ENCODE measurements around the gene SERTAD4.
A peak's percentile ranks its signal among the peaks of the same experiment; 100 is the strongest.
"Not testable (repeated sequence)": the region's sequence is repeated elsewhere in the genome, so short reads cannot be mapped to it uniquely, and the experiment has no call there.

The SERTAD4 gene

GRCh38 chr1:210260096-210260495 is 27.5 kb downstream of the SERTAD4 start:
- DNase-seq (ENCODE audit: low read depth in 2 of 2) = no peak

DNA sequence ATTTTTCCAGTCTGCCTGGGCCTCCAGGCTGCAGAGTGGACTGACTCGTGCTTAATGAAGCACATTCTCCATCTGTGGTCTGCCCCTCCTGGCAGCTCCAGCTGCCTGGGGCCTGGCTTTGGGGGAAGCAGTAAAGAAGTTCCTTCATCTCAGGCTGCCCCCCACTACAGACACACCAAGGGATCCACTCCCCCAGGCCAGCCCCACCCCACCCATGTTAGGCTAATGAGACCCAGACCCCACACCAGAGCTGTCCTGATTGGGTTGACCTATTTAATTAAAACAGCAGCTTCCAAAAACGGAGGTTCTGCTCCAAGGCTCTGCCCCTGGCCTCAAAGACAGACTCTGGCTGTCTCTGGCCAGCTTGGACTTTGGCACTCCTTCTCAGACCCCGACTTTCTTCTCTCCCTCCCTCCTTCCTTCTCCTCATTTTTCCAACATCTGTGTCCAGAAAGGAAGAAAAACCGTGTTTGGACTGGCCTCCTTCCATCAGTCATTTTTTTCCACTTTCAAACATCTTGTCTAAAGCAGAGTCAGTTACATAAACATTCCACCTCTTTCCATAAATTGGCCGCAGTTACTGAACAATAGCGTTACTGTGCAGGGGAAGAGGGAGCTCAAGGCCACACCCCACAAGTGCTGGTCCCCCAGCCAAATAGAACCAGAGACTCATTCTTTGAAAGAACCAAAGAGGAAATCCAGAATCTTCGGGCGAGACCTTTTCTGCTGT is 29.7 kb downstream of the SERTAD4 start:
- no peak for DNase-seq (ENCODE audit: low read depth in 2 of 2)

DNA sequence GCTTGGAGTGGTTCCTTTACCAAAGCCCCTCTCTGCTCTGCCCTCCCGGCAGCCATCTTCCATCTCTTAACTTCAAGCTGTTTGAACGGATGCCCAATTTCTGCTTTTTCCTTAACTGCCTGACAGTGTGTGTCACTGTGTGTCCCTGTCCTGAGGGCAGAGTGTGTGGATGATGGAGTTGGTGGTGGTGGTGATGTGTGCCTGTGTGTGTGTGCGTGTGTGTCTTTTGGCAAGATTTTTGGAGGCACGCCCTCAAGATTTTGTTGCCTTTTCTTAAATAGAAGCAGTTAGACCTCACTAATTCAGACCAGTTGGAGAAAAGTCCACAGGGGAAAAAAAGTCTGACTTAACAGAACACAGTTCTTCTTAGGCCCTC is 30.3 kb downstream of the SERTAD4 start:
- DNase-seq (ENCODE audit: low read depth in 2 of 2) = no peak

GRCh38 chr1:210263963-210264362 is 31.4 kb downstream of the SERTAD4 start:
- no peak for DNase-seq (ENCODE audit: low read depth in 2 of 2)

GRCh38 chr1:210264496-210265380 is 32.1 kb downstream of the SERTAD4 start:
- DNase-seq (ENCODE audit: low read depth in 2 of 2) = no peak

- DNase-seq (ENCODE audit: low read depth in 2 of 2) = not testable (repeated sequence)
Measured at GRCh38 chr1:210265392-210265955, 32.9 kb downstream of the SERTAD4 start.

DNA sequence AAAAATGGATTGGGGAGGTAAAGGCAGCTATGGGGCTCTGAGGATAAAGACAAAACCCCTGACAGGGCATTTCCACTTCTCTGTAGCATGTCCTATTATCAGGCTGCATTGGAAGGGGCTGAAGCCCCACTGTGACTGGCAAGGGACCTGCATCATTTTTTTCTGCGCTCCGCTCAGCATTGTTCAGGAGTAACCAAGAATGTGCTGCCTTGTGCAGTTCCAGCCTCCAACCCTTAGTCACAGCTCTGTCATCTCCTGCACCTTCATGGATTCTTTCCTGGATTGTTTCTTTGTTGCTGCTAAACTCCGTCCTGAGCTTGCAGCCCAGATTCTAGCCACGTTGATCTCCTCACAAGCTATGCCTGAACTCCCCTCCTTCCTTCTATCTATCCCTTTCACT is 37.4 kb downstream of the SERTAD4 start:
- DNase-seq (ENCODE audit: low read depth in 2 of 2) = no peak

DNA sequence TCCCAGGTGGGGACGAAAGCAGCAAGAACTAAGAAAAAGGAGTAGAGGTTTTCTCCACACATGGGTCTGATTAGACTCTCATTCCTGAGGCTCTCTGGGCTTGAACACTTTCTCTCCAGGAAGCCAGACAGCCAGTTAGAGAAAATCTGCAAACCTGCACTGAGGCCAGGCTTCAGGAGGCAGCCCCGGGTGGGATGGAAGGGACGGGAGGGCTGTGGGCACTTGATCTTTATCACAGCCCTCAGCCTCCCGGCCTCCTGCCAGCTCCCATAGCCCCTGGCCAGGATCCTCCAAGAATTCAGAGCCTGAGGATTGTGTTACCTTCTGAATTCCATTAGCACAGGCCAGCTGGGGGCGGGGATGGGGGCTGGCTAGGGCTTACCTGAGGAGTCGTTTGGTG is 40.1 kb downstream of the SERTAD4 start:
- DNase-seq (ENCODE audit: low read depth in 2 of 2) = no peak

GRCh38 chr1:210280221-210280620 is 47.6 kb downstream of the SERTAD4 start:
- DNase-seq (ENCODE audit: low read depth in 2 of 2) = no peak

GRCh38 chr1:210288116-210288515 is 55.5 kb downstream of the SERTAD4 start:
- no peak for DNase-seq (ENCODE audit: low read depth in 2 of 2)

GRCh38 chr1:210289248-210289647 is 56.7 kb downstream of the SERTAD4 start:
- DNase-seq (ENCODE audit: low read depth in 2 of 2) = no peak

- DNase-seq (ENCODE audit: low read depth in 2 of 2) = no peak
Measured at GRCh38 chr1:210291081-210291764, 58.6 kb downstream of the SERTAD4 start.

GRCh38 chr1:210291786-210292230 is 59.2 kb downstream of the SERTAD4 start:
- no peak for DNase-seq (ENCODE audit: low read depth in 2 of 2)

DNA sequence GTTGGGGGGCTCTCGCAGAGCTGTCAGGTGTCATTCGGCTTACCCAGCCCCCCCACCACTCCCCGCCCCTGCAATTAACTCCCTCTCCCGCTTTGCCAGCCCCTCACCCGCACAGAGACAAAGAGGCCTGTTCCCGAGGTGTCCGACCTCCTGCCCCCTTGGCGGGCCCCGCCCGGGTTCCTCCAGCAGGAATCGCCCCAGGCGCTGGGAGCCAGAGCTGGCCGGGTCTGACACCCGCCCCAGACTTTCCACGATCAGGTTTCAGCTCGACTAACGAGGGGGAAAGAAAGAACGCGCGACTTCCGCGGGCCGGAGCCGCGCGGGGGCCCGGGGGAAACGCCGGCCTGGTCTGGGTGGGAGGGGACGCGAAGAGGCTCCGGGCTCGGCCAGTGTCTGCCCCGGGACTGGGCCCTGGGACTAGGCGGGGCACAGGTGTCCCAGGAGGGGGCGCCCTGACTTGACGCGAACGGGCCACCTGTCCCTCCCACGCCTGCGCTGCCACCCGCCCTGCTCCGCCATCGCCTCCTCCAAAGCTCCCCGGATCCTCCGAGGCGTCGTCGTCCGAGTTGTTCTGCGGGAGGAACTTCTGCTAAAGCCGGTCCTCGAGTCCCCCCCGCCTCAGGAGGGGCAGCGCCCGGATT is 59.8 kb downstream of the SERTAD4 start:
- peak; percentile 23 to 25 for DNase-seq (ENCODE audit: low read depth in 2 of 2)

DNA sequence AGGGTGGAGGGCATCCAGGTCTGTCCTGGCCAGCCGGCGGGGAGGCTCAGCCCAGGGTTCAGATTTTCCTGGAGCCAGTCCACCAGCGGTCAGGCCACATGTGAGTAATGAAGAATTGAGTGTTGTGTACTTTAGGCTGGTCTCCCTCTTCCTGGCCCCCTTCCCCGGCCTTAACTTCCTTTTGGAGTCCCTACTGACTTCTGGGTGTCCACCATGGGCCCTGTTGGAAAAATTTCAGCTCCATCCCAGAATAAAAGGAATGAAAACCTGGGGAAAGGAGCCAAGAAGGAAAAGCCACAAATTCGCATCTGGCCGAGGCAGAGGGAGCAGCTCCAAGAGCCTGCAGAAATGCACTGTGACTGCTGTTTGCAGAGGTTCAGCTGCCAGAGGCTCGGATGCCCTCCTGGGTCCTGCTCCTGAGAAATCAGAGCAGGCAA is 60.6 kb downstream of the SERTAD4 start:
- no peak for DNase-seq (ENCODE audit: low read depth in 2 of 2)

DNA sequence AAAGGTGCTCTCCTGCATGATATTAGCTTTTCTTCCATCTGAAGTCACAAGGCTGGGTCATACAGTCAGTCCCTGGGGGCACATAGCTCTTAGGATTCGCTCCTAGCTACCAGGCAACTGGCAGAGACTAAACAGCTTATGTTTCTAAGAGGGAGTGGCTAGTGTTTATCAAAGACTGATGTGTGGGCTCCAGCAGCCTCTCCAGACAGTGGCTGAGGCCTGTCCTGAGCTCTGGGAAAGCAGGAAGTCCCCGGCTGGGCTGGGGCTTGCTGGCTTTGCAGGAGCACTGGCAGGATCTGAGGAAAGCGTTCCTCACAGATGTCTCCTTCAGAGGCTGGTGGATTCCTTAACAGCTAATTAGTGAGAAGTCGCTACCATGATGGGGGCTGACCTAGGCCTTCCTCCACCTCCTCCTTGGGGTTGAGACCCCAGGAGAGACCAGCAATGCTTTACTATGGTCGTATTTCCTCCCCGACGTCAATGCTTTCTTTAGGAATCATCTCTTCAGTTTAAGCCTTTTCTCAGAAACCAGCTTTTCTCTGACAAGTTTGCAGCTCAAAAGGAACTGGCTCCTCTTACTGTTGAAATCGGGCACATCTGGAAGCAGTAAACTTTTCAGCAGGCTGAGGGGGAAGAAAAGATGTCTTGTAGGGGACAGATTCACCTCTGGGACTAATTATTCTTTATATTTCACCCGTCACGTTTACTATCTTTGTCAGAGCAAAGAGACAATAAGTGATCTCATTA is 62.6 kb downstream of the SERTAD4 start:
- DNase-seq (ENCODE audit: low read depth in 2 of 2) = no peak

Data from stimulated activated CD8-positive, alpha-beta memory T cell treated with anti-CD3 and anti-CD28 coated beads, Interleukin-15, amount 100 ng/mL, for 48 hours (primary cell).